ENCODE data around the gene GNB1L. TPM values are rescaled to one million over a fixed set of nuclear protein-coding genes. Genes with fewer than 3 reads are reported as not detected.
A peak's percentile ranks its signal among the peaks of the same experiment; 100 is the strongest.

Gene GNB1L
- polyA plus RNA-seq, 3 donors = 3.4 to 6.0 (median 4.8) TPM

- H3K27ac Mint-ChIP-seq = peak overlapping the region in 4 of 7 donors; percentile 12 to 63 (median 62)
- TF ChIP-seq CTCF (IDR thresholded peaks at IDR 0.05) = no peak
- Histone ChIP-seq H4K20me1 (ENCODE audit: insufficient read depth, low read length) (peaks cover 6% of the 10 kb centered on the region), H3K4me3 (replicated peaks in 1 of 3; ENCODE audit: low read depth in 2 of 3, low read length in 3 of 3) (no peak overlapping the region), H3K4me2 (replicated peaks; ENCODE audit: extremely low read depth, low read length, poor library complexity, severe bottlenecking) (no peak overlapping the region), H3K4me1 (ENCODE audit: control insufficient read depth in 1 of 2, insufficient read depth in 2 of 2, low read length in 2 of 2) (peaks cover 29 to 31% of the 10 kb centered on the region in 2 donors), H3K9me3 (replicated peaks in 1 of 2; ENCODE audit: control insufficient read depth in 1 of 2, insufficient read depth in 1 of 2, low read length in 2 of 2) (no peaks in the 10 kb centered on the region), H3K27ac (ENCODE audit: low read depth in 1 of 2, low read length in 2 of 2) (no peak overlapping the region), H3K36me3 (replicated peaks in 1 of 2; ENCODE audit: control insufficient read depth in 1 of 2, insufficient read depth in 2 of 2, low read length in 2 of 2) (peaks cover 19 to 24% of the 10 kb centered on the region in 2 donors), H3K27me3 (ENCODE audit: control insufficient read depth in 2 of 2, insufficient read depth in 2 of 2, low read length in 2 of 2) (no peaks in the 10 kb centered on the region), H2AFZ (ENCODE audit: insufficient read depth, low read depth, low read length, poor library complexity, severe bottlenecking) (no peak overlapping the region), H3K79me2 (ENCODE audit: insufficient read depth, low read length) (peaks cover 49% of the 10 kb centered on the region), H3K9ac (ENCODE audit: insufficient read depth, low read length, poor library complexity, severe bottlenecking) (no peak overlapping the region)
- no peak for DNase-seq
- peaks cover 28% of the 10 kb centered on the region for H3K4me1 Mint-ChIP-seq
- 97% methylated on average over 12 of the region's 12 CpGs for WGBS (ENCODE audit: insufficient coverage)
- intact Hi-C loops (cut with micrococcal nuclease) = loop anchor here (5.0 to 10.0 kb wide), 4 partner anchors 35 to 377 kb away; partner anchors contain the start of genes ARVCF (in 1 of the 2), CDC45 (in 1 of the 2), RANBP1 (in 1 of the 2) and TRMT2A (in 1 of the 2)
- H3K4me3 Mint-ChIP-seq = no peak overlapping the region
- H3K27me3 Mint-ChIP-seq (ENCODE audit: low read depth in 3 of 3) = peaks cover 0 to 4% (median 1%) of the 10 kb centered on the region in 3 donors
- H3K9me3 Mint-ChIP-seq = peaks cover 0 to 3% (median 2%) of the 10 kb centered on the region in 7 donors
- H3K36me3 Mint-ChIP-seq = peaks cover 16 to 31% of the 10 kb centered on the region in 2 donors
Measured at GRCh38 chr22:19852177-19852781, 2.4 kb downstream of the GNB1L start.

- Mint-ChIP-seq H3K27ac (peak overlapping the region in 3 of 7 donors; percentile 32 to 63 (median 35)), H3K9me3 (peaks cover 0 to 7% (median 3%) of the 10 kb centered on the region in 7 donors), H3K36me3 (peaks cover 16 to 31% of the 10 kb centered on the region in 2 donors), H3K27me3 (ENCODE audit: low read depth in 3 of 3) (peaks cover 0 to 4% (median 1%) of the 10 kb centered on the region in 3 donors), H3K4me1 (peaks cover 28% of the 10 kb centered on the region), H3K4me3 (no peak overlapping the region)
- no peaks in the 10 kb centered on the region for H3K27me3 ChIP-seq (ENCODE audit: control insufficient read depth in 2 of 2, insufficient read depth in 2 of 2, low read length in 2 of 2)
- 86% methylated on average over 21 of the region's 21 CpGs for WGBS (ENCODE audit: insufficient coverage)
- no peak overlapping the region for H2AFZ ChIP-seq (ENCODE audit: insufficient read depth, low read depth, low read length, poor library complexity, severe bottlenecking)
- no peak for TF ChIP-seq CTCF (IDR thresholded peaks at IDR 0.05)
- peaks cover 29 to 31% of the 10 kb centered on the region in 2 donors for H3K4me1 ChIP-seq (ENCODE audit: control insufficient read depth in 1 of 2, insufficient read depth in 2 of 2, low read length in 2 of 2)
- peaks cover 48% of the 10 kb centered on the region for H3K79me2 ChIP-seq (ENCODE audit: insufficient read depth, low read length)
- no peak overlapping the region for H3K4me3 ChIP-seq (replicated peaks in 1 of 3; ENCODE audit: low read depth in 2 of 3, low read length in 3 of 3)
- peak overlapping the region in 1 of 2 donors; percentile 9 for H3K27ac ChIP-seq (ENCODE audit: low read depth in 1 of 2, low read length in 2 of 2)
- no peak overlapping the region for H3K4me2 ChIP-seq (replicated peaks; ENCODE audit: extremely low read depth, low read length, poor library complexity, severe bottlenecking)
- H4K20me1 ChIP-seq (ENCODE audit: insufficient read depth, low read length) = peaks cover 6% of the 10 kb centered on the region
- DNase-seq = no peak
- intact Hi-C loops (cut with micrococcal nuclease) = loop anchor here (5.0 to 10.0 kb wide), 4 partner anchors 36 to 377 kb away; partner anchors contain the start of genes ARVCF (in 1 of the 2), CDC45 (in 1 of the 2), RANBP1 (in 1 of the 2) and TRMT2A (in 1 of the 2)
- peaks cover 19 to 24% of the 10 kb centered on the region in 2 donors for H3K36me3 ChIP-seq (replicated peaks in 1 of 2; ENCODE audit: control insufficient read depth in 1 of 2, insufficient read depth in 2 of 2, low read length in 2 of 2)
- H3K9ac ChIP-seq (ENCODE audit: insufficient read depth, low read length, poor library complexity, severe bottlenecking) = no peak overlapping the region
- H3K9me3 ChIP-seq (replicated peaks in 1 of 2; ENCODE audit: control insufficient read depth in 1 of 2, insufficient read depth in 1 of 2, low read length in 2 of 2) = no peaks in the 10 kb centered on the region
Measured at GRCh38 chr22:19851291-19852176, 3.1 kb downstream of the GNB1L start.
